A673 (cell line): Measurements from ENCODE around the gene TTLL12.

Experiments
- CTCF ChIP-seq: fragments of 300-800, 200-600 bp; sonication (generic); conservative IDR thresholded peaks from 2 replicates; pipeline ENCODE4 v1.5.1; 2017; ENCODE audit warnings: low read depth, mild to moderate bottlenecking, antibody characterized with exemption, low read length, moderate library complexity, mixed read lengths
- EZH2 ChIP-seq: fragments of 200-600 bp; sonication (generic); IDR thresholded peaks from 2 replicates; pipeline ENCODE4 v1.6.1; 2017; ENCODE audit warnings: borderline replicate concordance, low read depth, mild to moderate bottlenecking, mixed read lengths, antibody characterized with exemption, low read length; ENCODE audit not compliant: poor library complexity, severe bottlenecking

DNA sequence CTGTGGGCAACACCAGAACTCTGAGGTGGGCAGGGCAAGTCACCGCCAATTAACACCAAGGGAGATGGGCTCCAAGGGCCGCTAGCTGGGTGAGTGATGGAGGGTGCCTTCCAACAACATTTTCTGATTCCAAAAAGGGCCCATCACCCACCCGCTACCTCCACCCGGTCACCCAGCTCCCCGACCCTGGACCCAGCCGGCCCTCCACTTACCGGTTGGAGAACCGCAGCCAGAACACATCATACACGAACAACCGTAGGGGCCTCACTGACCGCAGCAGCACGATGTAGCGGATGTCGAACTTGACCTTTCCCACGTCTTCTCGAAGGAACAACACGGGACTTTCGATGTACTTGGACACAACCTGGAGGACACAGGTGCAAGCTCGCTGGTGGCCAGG, 14.7 kb downstream of the TTLL12 start:
- TF ChIP-seq CTCF = no peak
- no peak for TF ChIP-seq EZH2
